Measurements from ENCODE around the gene RSU1.
"Not testable (repeated sequence)": the region's sequence is repeated elsewhere in the genome, so short reads cannot be mapped to it uniquely, and the experiment has no call there.

Gene RSU1

GRCh38 chr10:16817125-16818019 is at the start of gene RSU1:
RSU1 (minus strand) TSS chr10:16817424; CDS start chr10:16817081, 343 bp downstream.
- DNase-seq (ENCODE audit: low read depth) = peak; percentile 100

- no peak for DNase-seq (ENCODE audit: low read depth)
Observed at GRCh38 chr10:16866541-16867275, 49.5 kb upstream of the RSU1 start.

GRCh38 chr10:16865766-16866165 is 48.5 kb upstream of the RSU1 start:
- DNase-seq (ENCODE audit: low read depth) = no peak

- no peak for DNase-seq (ENCODE audit: low read depth)
Observed at GRCh38 chr10:16863766-16864165, 46.5 kb upstream of the RSU1 start.

GRCh38 chr10:16857419-16857818 is 40.2 kb upstream of the RSU1 start:
- no peak for DNase-seq (ENCODE audit: low read depth)

- no peak for DNase-seq (ENCODE audit: low read depth)
Observed at GRCh38 chr10:16856567-16856966, 39.3 kb upstream of the RSU1 start.

GRCh38 chr10:16856092-16856491 is 38.9 kb upstream of the RSU1 start:
- no peak for DNase-seq (ENCODE audit: low read depth)

GRCh38 chr10:16854623-16855022 is 37.4 kb upstream of the RSU1 start:
- DNase-seq (ENCODE audit: low read depth) = no peak

GRCh38 chr10:16853809-16854208 is 36.6 kb upstream of the RSU1 start:
- DNase-seq (ENCODE audit: low read depth) = no peak

GRCh38 chr10:16853201-16853600 is 36.0 kb upstream of the RSU1 start:
- DNase-seq (ENCODE audit: low read depth) = no peak

GRCh38 chr10:16852624-16853023 is 35.4 kb upstream of the RSU1 start:
- DNase-seq (ENCODE audit: low read depth) = no peak

GRCh38 chr10:16848562-16849154 is 31.4 kb upstream of the RSU1 start:
- DNase-seq (ENCODE audit: low read depth) = no peak

GRCh38 chr10:16847644-16848043 is 30.4 kb upstream of the RSU1 start:
- no peak for DNase-seq (ENCODE audit: low read depth)

GRCh38 chr10:16845248-16845647 is 28.0 kb upstream of the RSU1 start:
- DNase-seq (ENCODE audit: low read depth) = no peak

GRCh38 chr10:16843252-16843870 is 26.1 kb upstream of the RSU1 start:
- no peak for DNase-seq (ENCODE audit: low read depth)

- peak; percentile 35 for DNase-seq (ENCODE audit: low read depth)
Observed at GRCh38 chr10:16835228-16835627, 18.0 kb upstream of the RSU1 start.

- no peak for DNase-seq (ENCODE audit: low read depth)
Observed at GRCh38 chr10:16832351-16833080, 15.3 kb upstream of the RSU1 start.

GRCh38 chr10:16828701-16829175 is 11.5 kb upstream of the RSU1 start:
- DNase-seq (ENCODE audit: low read depth) = no peak

- peak; percentile 53 for DNase-seq (ENCODE audit: low read depth)
Observed at GRCh38 chr10:16828114-16828568, 10.9 kb upstream of the RSU1 start.

GRCh38 chr10:16827474-16827873 is 10.2 kb upstream of the RSU1 start:
- not testable (repeated sequence) for DNase-seq (ENCODE audit: low read depth)

GRCh38 chr10:16822726-16823360 is 5.6 kb upstream of the RSU1 start:
- DNase-seq (ENCODE audit: low read depth) = no peak

Data from stimulated activated CD4-positive, alpha-beta T cell treated with anti-CD3 and anti-CD28 coated beads, Interleukin-2, amount 100 ng/mL, for 4 hours (primary cell).